Raji (cell line): ENCODE measurements around the gene PPFIBP1.

Source experiments
- POLR2A ChIP-seq: IDR thresholded peaks from 2 replicates; pipeline ENCODE4 v1.6.1; 2011; ENCODE audit warnings: low read depth, low read length, control low read depth; ENCODE audit not compliant: insufficient read depth

Gene PPFIBP1

GRCh38 chr12:27523642-27524493 is at the start of gene PPFIBP1:
TSS of gene PPFIBP1 (plus strand) at chr12:27524206. CDS start at chr12:27633397, 109,191 bp downstream.
- TF ChIP-seq POLR2A = peak; percentile 67

DNA sequence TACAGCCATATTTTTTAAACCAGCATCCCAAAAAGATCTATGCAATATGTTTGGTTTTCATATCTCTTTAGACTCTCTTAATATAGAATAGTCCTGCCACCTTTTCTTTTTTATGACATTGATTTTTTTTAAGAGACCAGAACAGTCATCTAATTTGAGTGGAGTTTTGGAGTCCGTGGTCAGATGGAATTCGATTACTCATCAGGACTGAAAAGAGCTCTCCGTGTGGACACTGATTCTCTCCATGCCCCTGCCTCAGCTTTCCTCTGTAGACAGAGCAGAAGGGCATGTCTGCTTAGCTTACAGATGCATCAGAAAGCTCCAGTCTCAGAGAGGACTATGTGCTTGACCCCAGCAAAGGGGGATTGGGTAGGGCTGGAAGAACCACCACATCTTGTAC is 49.7 kb upstream of the PPFIBP1 start:
- TF ChIP-seq POLR2A = no peak

DNA sequence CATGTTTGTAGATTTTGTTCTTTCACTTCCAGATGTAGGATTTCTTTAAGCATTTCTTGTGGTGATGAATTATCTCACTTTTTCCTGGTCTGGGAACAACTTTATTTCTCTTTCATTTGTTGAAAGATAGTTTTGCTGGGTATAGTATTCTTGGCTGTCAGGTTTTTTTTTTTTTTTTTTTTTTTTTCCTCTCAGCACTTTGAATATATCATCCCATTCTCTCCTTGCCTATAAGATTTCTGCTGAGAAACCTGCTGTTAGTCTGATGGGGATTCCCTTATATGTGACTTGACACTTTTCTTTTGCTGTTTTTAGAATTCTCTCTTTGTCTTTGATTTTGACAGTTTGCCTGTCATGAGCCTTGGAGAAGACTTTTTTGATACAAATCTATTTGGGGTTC is 47.0 kb upstream of the PPFIBP1 start:
- TF ChIP-seq POLR2A = no peak

- TF ChIP-seq POLR2A = no peak
Observed at GRCh38 chr12:27478949-27479348, 45.1 kb upstream of the PPFIBP1 start.

DNA sequence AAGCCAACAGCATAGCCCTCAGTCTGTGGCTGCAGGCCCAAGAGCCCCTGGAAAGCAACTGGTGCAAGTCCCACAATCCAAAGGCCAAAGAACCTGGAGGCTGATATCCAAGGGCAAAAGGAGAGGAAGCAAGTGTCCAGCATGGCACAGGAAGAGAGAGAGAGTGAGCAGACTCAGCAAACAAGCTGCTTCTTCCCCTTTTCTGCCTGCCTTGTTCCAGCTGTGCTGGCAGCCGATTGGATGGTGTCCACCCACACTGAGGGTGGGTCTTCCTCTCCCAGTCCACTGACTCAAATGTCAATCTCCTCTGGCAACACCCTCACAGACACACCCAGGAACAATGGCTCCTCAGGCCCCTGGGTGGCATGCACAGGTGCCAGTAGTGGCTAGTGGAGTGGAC is 44.0 kb upstream of the PPFIBP1 start:
- TF ChIP-seq POLR2A = no peak

- no peak for TF ChIP-seq POLR2A
Observed at GRCh38 chr12:27486961-27487360, 37.0 kb upstream of the PPFIBP1 start.

- no peak for TF ChIP-seq POLR2A
Observed at GRCh38 chr12:27488479-27488878, 35.5 kb upstream of the PPFIBP1 start.

DNA sequence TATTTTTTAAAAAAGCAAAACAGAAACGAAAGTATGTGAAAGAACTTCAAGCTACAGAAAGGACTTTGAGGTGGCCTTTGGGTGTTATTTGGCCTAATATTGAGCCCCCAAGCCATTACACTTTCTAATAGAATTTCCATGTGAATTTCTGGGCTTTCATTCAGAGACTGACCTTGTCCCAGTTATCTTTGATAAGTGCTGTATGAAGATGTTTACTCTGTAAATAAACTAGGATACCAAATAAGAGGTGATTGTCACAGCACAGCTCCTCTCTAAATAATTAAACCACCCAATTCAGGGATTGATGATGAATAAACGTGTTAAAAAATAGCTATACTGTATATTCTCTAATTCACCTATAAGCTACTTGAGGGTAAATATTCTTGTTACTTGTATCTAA is 32.8 kb upstream of the PPFIBP1 start:
- TF ChIP-seq POLR2A = no peak

DNA sequence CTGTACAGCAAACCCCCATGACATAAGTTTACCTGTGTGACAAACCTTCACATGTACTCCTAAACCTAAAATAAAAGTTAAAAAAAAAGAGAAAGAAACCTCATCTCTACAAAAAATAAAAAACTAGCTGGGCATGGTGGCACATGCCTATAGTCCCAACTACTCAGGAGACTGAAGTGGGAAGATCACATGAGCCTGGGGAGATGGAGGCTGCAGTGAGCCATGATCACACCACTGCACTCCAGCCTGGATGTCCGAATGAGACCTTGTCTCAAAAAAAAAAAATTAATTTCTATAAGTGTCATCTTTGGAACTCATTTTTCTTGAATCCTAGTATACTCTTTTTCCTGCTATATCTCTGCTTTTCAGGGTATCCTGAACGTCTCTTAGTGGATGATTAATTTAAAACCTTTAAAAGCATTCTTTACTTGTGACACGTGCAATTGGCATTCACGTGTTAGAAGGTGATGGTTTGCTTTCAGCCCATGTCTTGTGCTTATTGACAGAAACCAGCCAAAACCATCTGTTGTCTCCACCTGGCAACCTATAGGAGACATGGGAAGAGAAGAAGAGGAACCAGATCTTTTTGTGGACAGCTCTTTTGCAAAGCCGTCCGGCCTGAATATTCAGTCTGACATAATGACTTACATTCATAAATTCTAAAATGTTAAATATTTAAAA is 30.6 kb upstream of the PPFIBP1 start:
- no peak for TF ChIP-seq POLR2A

- no peak for TF ChIP-seq POLR2A
Observed at GRCh38 chr12:27497446-27497845, 26.6 kb upstream of the PPFIBP1 start.

DNA sequence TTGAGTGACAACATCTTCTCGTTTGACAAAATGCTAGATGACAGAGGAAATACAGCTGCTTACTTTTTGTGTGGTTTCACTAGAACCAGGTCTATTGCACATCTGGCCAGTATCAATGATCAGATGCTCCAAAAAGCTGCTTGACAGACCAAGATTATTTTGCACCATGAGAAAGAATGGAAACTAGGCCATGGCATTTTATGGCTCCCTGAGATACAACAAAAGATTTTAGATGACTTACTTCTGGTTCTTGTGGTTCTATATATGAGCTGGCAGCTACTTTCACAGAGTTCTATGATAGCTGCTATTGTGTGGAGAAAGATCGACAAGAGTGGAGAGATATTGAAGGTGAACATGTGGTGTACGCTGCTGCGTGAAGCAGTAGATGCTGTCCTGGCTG is 25.9 kb upstream of the PPFIBP1 start:
- no peak for TF ChIP-seq POLR2A

GRCh38 chr12:27498761-27499160 is 25.2 kb upstream of the PPFIBP1 start:
- no peak for TF ChIP-seq POLR2A

GRCh38 chr12:27499377-27499776 is 24.6 kb upstream of the PPFIBP1 start:
- TF ChIP-seq POLR2A = no peak

DNA sequence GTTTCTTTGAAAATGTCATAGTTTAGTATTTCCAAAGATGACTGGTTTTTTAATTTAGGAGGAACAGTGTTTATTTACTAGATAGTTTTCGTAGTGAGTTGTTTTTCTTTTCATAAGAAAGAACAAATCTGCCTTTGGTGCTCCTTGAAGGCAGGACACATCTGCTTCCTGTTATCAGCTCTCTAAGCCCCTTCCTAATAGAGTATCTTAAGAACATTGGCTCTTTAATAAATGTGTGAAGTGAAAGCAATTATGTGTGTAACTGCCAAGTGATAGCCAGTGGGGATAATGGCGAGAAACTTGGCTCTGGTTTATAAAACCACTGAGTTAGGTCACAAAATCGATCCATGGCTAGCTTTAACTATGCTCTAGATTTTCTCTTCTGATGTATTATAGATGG is 23.5 kb upstream of the PPFIBP1 start:
- no peak for TF ChIP-seq POLR2A

GRCh38 chr12:27502021-27502435 is 22.0 kb upstream of the PPFIBP1 start:
- TF ChIP-seq POLR2A = no peak

GRCh38 chr12:27504507-27504906 is 19.5 kb upstream of the PPFIBP1 start:
- TF ChIP-seq POLR2A = no peak
